PC-9 (cell line): Measurements from ENCODE around the gene TMEM231. TPM values are rescaled to one million over a fixed set of nuclear protein-coding genes. Genes with fewer than 3 reads are reported as not detected.
A peak's percentile ranks its signal among the peaks of the same experiment; 100 is the strongest.
"Not testable (repeated sequence)": the region's sequence is repeated elsewhere in the genome, so short reads cannot be mapped to it uniquely, and the experiment has no call there.

ENCODE experiments used
- BruUV-seq: library from RNA; stranded (reverse); fragments of 400-500 nt; replicated peaks from 2 replicates; lab custom pipeline; 2021; lab: Mats Ljungman, UMichigan
- CTCF ChIA-PET: fragments of 300-600 bp; sonication (Branson Sonifier 250); formaldehyde crosslinking; loops from one replicate; lab custom pipeline; 2022; ENCODE audit warnings: antibody characterized with exemption; lab: Charles Lee
- POLR2A ChIA-PET: fragments of 300-600 bp; sonication (Branson Sonifier 250); formaldehyde crosslinking; loops from one replicate; lab custom pipeline; 2022; ENCODE audit warnings: antibody characterized with exemption; ENCODE audit not compliant: unreplicated experiment; lab: Charles Lee
- DNase-seq, 2 experiments: peaks; one replicate each; pipeline versions ENCODE4 v3.0.0 to v3.0.0-alpha.2; 2015 to 2022; ENCODE audit warnings: mixed read lengths in 1 of 2
- H2AFZ ChIP-seq: fragments of 200-600 bp; sonication (generic); 2 replicates; pipeline ENCODE4 v1.8.1; 2017; ENCODE audit warnings: antibody characterized with exemption
- H3F3A ChIP-seq: fragments of 200-600 bp; sonication (generic); 2 replicates; pipeline ENCODE4 v1.8.1; 2017; ENCODE audit warnings: antibody characterized with exemption, mild to moderate bottlenecking, low read depth; ENCODE audit not compliant: insufficient read depth
- H3K27ac ChIP-seq: fragments of 200-600 bp; sonication (generic); 2 replicates; pipeline ENCODE4 v1.6.1; 2016; ENCODE audit warnings: mixed run types
- H3K27me3 ChIP-seq: fragments of 200-600 bp; sonication (generic); 2 replicates; pipeline ENCODE4 v1.6.1; 2016; ENCODE audit warnings: low read depth, mixed run types; ENCODE audit not compliant: insufficient read depth
- H3K36me3 ChIP-seq: fragments of 200-600 bp; sonication (generic); 2 replicates; pipeline ENCODE4 v1.6.1; 2016; ENCODE audit warnings: low read depth, mixed run types
- H3K4me1 ChIP-seq: fragments of 200-600 bp; sonication (generic); replicated peaks from 2 replicates; pipeline ENCODE4 v1.6.1; 2016; ENCODE audit warnings: mixed run types; ENCODE audit not compliant: insufficient read depth
- H3K4me2 ChIP-seq: fragments of 200-600 bp; sonication (generic); 2 replicates; pipeline ENCODE4 v1.6.1; 2017; ENCODE audit warnings: mixed run types
- H3K4me3 ChIP-seq: fragments of 200-600 bp; sonication (generic); 2 replicates; pipeline ENCODE4 v1.6.1; 2016; ENCODE audit warnings: mixed run types
- H3K79me2 ChIP-seq: fragments of 200-600 bp; sonication (generic); 2 replicates; pipeline ENCODE4 v1.6.1; 2017; ENCODE audit warnings: low read depth, mixed run types
- H3K9me2 ChIP-seq: fragments of 200-600 bp; sonication (generic); 2 replicates; pipeline ENCODE4 v1.8.1; 2017; ENCODE audit warnings: mild to moderate bottlenecking; ENCODE audit not compliant: insufficient read depth
- H3K9me3 ChIP-seq: fragments of 200-600 bp; sonication (generic); 2 replicates; pipeline ENCODE4 v1.8.1; 2016; ENCODE audit warnings: low read depth; ENCODE audit not compliant: insufficient read depth
- H4K20me1 ChIP-seq: fragments of 200-600 bp; sonication (generic); 2 replicates; pipeline ENCODE4 v1.8.1; 2017; ENCODE audit not compliant: insufficient read depth
- CTCF ChIP-seq: fragments of 200-600 bp; sonication (generic); conservative IDR thresholded peaks from 2 replicates; pipeline ENCODE4 v1.6.1; 2017; ENCODE audit warnings: mixed run types, antibody characterized with exemption, mild to moderate bottlenecking, moderate library complexity
- EZH2 ChIP-seq: fragments of 200-600 bp; sonication (generic); IDR thresholded peaks from 2 replicates; pipeline ENCODE4 v1.8.0; 2017; ENCODE audit warnings: antibody characterized with exemption, low read depth
- intact Hi-C: fragments of 100-400 bp; cut with micrococcal nuclease; formaldehyde crosslinking; loops from one replicate; pipeline ENCODE4 v1.10.0; 2022; ENCODE audit not compliant: unreplicated experiment
- total RNA-seq: library from RNA; stranded (reverse); gene quantifications from 2 replicates; pipeline ENCODE4 v1.2.3, GENCODE V29; 2021

TMEM231 gene
- total RNA-seq, 1 experiment from 2014 or later = 18.8 TPM

DNA sequence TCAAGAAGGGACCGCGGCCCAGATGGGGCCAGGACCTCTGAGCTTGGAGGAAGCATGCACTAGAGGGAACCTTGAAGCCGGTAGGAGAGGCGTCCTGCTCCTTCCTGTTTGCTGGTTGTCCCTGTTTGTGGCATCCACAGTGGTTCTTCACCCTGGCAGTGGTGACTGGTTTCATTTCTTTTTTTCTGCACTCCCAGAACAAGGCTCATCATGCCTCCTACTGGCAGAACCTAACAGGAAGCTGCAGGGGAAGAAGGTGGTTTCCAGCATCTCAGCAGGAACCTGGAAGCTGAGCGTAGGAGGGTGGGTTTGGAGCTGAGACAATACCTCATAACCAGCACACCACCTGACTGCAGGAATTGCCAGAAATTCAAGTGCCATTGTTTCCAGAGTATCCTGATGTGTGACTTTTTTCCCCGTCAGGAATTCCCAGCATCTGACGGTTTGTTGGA, 5.8 kb downstream of the TMEM231 start:
- Histone ChIP-seq H3K4me3 (no peak overlapping the region), H3K27me3 (no peaks in the 10 kb centered on the region), H3K36me3 (no peaks in the 10 kb centered on the region), H3K9me2 (no peaks in the 10 kb centered on the region), H3K4me1 (peaks cover 11% of the 10 kb centered on the region), H4K20me1 (no peaks in the 10 kb centered on the region; the same call in 1 of the 2 replicates), H3K27ac (no peak overlapping the region), H3K4me2 (no peak overlapping the region), H3K79me2 (peaks cover 9% of the 10 kb centered on the region; the same call in 1 of the 2 replicates), H2AFZ (no peak overlapping the region), H3K9me3 (no peaks in the 10 kb centered on the region), H3F3A (no peaks in the 10 kb centered on the region; the same call in 1 of the 2 replicates)
- no TSS peak for BruUV-seq
- DNase-seq = no peak
- POLR2A ChIA-PET = no interaction called here
- CTCF ChIA-PET = interaction anchor here (0.7 kb wide), 1 partner anchor 33 kb away, joined by 3 read pairs; no protein-coding TSS in a partner anchor
- intact Hi-C loops = no loop called here
- TF ChIP-seq CTCF (peak; percentile 37; the same call in 1 of the 2 replicates), EZH2 (no peak)

GRCh38 chr16:75548456-75548855, 7.6 kb downstream of the TMEM231 start:
- BruUV-seq, H2AFZ ChIP-seq, DNase-seq, H3K4me2 ChIP-seq, intact Hi-C loops, POLR2A ChIA-PET, H3K9me2 ChIP-seq, H3K79me2 ChIP-seq, H3K4me1 ChIP-seq, H3K36me3 ChIP-seq, H3K4me3 ChIP-seq, H3K9me3 ChIP-seq, CTCF ChIA-PET, H4K20me1 ChIP-seq, H3K27me3 ChIP-seq, H3K27ac ChIP-seq, H3F3A ChIP-seq: not testable (repeated sequence)

GRCh38 chr16:75546293-75546692, 9.8 kb downstream of the TMEM231 start:
- Histone ChIP-seq H3K79me2 (no peaks in the 10 kb centered on the region), H3K4me2 (no peak overlapping the region), H3K4me3 (no peak overlapping the region), H3K36me3 (no peaks in the 10 kb centered on the region), H3K9me3 (no peaks in the 10 kb centered on the region), H3K27me3 (no peaks in the 10 kb centered on the region), H3F3A (no peaks in the 10 kb centered on the region), H2AFZ (no peak overlapping the region), H3K4me1 (no peaks in the 10 kb centered on the region), H4K20me1 (no peaks in the 10 kb centered on the region), H3K9me2 (no peaks in the 10 kb centered on the region), H3K27ac (no peak overlapping the region)
- no TSS peak for BruUV-seq
- DNase-seq = no peak
- TF ChIP-seq EZH2 (no peak), CTCF (no peak)
- ChIA-PET POLR2A (no interaction called here), CTCF (no interaction called here)
- intact Hi-C loops = no loop called here

DNA sequence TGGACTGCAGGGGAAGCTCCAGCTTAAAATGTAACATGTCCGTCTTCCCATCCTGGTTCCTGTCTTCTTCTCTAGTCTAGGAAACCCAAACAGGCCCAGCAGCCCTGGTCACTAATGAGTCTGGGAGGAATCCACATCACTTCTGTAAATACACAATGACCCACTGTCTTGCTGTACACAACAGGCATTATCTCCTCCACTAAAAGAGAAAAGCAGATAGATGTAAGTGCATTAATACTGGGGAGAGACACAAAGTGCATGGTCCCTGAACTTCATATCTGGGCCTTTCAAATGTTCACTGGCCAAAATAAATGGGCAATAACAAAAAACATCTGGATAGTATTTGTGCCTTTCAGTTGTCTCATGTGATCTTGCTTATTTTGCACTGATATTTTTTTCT, 10.2 kb downstream of the TMEM231 start:
- CTCF ChIA-PET, intact Hi-C loops, POLR2A ChIA-PET: not testable (repeated sequence)

DNA sequence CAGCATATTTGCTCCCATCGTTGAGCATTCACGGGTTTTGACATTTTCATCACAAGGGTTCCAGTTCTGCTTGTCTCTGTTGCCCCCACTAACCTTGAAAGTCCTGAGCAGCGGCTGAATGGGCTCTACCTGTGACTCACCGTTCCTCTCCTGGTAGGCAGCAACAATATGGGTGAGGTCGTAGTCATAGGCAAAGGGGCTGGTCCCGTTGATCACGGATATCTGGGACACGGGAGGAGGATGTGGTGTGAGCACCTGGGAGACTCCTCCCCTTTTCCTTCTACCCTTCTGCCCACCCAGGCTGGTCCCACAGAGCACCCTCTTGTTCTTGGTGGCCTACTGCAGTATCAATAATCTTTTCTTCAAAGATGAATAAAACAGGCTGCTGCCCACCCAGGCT, 13.6 kb downstream of the TMEM231 start:
- H3K36me3 ChIP-seq, BruUV-seq, POLR2A ChIA-PET, H3K4me2 ChIP-seq, H3K4me1 ChIP-seq, H3K79me2 ChIP-seq, H3K27me3 ChIP-seq, H3K4me3 ChIP-seq, intact Hi-C loops, H3K27ac ChIP-seq, H4K20me1 ChIP-seq, H3K9me2 ChIP-seq, H3K9me3 ChIP-seq, DNase-seq, H3F3A ChIP-seq, H2AFZ ChIP-seq, CTCF ChIA-PET: not testable (repeated sequence)

More for the DNA sequence above, 10.2 kb downstream of the TMEM231 start:
- H3K4me3 ChIP-seq, H3K9me3 ChIP-seq, H3K4me2 ChIP-seq, H3K27me3 ChIP-seq, BruUV-seq, H3F3A ChIP-seq, H3K27ac ChIP-seq, H3K9me2 ChIP-seq, H4K20me1 ChIP-seq, H3K79me2 ChIP-seq, H2AFZ ChIP-seq, H3K4me1 ChIP-seq, H3K36me3 ChIP-seq, DNase-seq: not testable (repeated sequence)
